Keratinocyte (primary cell): Measurements from ENCODE around the gene FBLN1. TPM values are rescaled to one million over a fixed set of nuclear protein-coding genes. Genes with fewer than 3 reads are reported as not detected.
A peak's percentile ranks its signal among the peaks of the same experiment; 100 is the strongest.

Experiments used
- DNase-seq: peaks from one replicate; pipeline ENCODE4 v3.0.0-alpha.2; 2011; ENCODE audit warnings: low read depth, missing footprints, low spot score
- FAIRE-seq: peaks from 2 replicates; lab custom pipeline; 2011; peaks lifted over from hg19 to GRCh38; lab: Jason Lieb, UNC
- H2AFZ ChIP-seq: 2 replicates; pipeline ENCODE4 v1.6.0; 2012; ENCODE audit warnings: low read length, control low read depth, inconsistent platforms; ENCODE audit not compliant: control insufficient read depth
- H3K27ac ChIP-seq: 2 replicates; pipeline ENCODE4 v1.5.1; 2011; ENCODE audit warnings: low read length; ENCODE audit not compliant: control insufficient read depth, insufficient read depth
- H3K27me3 ChIP-seq: 3 replicates; pipeline ENCODE4 v1.6.0; 2011; ENCODE audit warnings: low read length; ENCODE audit not compliant: control insufficient read depth, insufficient read depth; ENCODE audit errors: extremely low read depth
- H3K36me3 ChIP-seq, 2 experiments: 2 replicates in 1 of 2; 3 replicates in 1 of 2; pipeline ENCODE4 v1.5.1; 2011; ENCODE audit warnings: low read length in 2 of 2, mild to moderate bottlenecking in 1 of 2; ENCODE audit not compliant: control insufficient read depth in 2 of 2, insufficient read depth in 2 of 2; ENCODE audit errors: extremely low read depth in 1 of 2
- H3K4me1 ChIP-seq: 3 replicates; pipeline ENCODE4 v1.5.1; 2011; ENCODE audit warnings: low read length; ENCODE audit not compliant: control insufficient read depth, insufficient read depth; ENCODE audit errors: extremely low read depth
- H3K4me2 ChIP-seq: 3 replicates; pipeline ENCODE4 v1.6.0; 2011; ENCODE audit warnings: low read depth, low read length; ENCODE audit not compliant: control insufficient read depth, insufficient read depth; ENCODE audit errors: extremely low read depth
- H3K4me3 ChIP-seq, 3 experiments: fragments of 200-600 bp in 1 of 3; sonication (generic) in 1 of 3; 2 replicates in 2 of 3; 3 replicates in 1 of 3; pipeline ENCODE4 v1.5.1; 2011 to 2016; ENCODE audit warnings: low read length in 3 of 3, mild to moderate bottlenecking in 3 of 3, control low read depth in 2 of 3, inconsistent platforms in 1 of 3, low read depth in 1 of 3, mixed read lengths in 1 of 3, mixed run types in 1 of 3, moderate library complexity in 1 of 3; ENCODE audit not compliant: control insufficient read depth in 2 of 3, insufficient read depth in 2 of 3; ENCODE audit errors: extremely low read depth in 1 of 3
- H3K79me2 ChIP-seq: 2 replicates; pipeline ENCODE4 v1.6.0; 2012; ENCODE audit warnings: low read length; ENCODE audit not compliant: control insufficient read depth, insufficient read depth
- H3K9ac ChIP-seq: 3 replicates; pipeline ENCODE4 v1.6.0; 2011; ENCODE audit warnings: low read length; ENCODE audit not compliant: control insufficient read depth, insufficient read depth; ENCODE audit errors: extremely low read depth
- H3K9me1 ChIP-seq: 3 replicates; pipeline ENCODE4 v1.6.0; 2011; ENCODE audit warnings: low read length; ENCODE audit not compliant: control insufficient read depth, insufficient read depth; ENCODE audit errors: extremely low read depth
- H3K9me3 ChIP-seq: 2 replicates; pipeline ENCODE4 v1.5.1; 2012; ENCODE audit warnings: low read depth, low read length; ENCODE audit not compliant: control insufficient read depth
- H4K20me1 ChIP-seq: 3 replicates; pipeline ENCODE4 v1.6.0; 2011; ENCODE audit warnings: low read length; ENCODE audit not compliant: control insufficient read depth, insufficient read depth; ENCODE audit errors: extremely low read depth
- CTCF ChIP-seq, 3 experiments: IDR thresholded peaks in 1 of 3; conservative IDR thresholded peaks in 1 of 3; optimal IDR thresholded peaks in 1 of 3; 2 replicates in 2 of 3; 3 replicates in 1 of 3; pipeline versions ENCODE3 to v1.5.1; 2011; ENCODE audit warnings: low read length in 3 of 3, mild to moderate bottlenecking in 3 of 3, moderate library complexity in 2 of 3, control low read depth in 1 of 3, inconsistent platforms in 1 of 3; ENCODE audit not compliant: insufficient read depth in 2 of 3; ENCODE audit errors: extremely low read depth in 1 of 3
- EZH2 ChIP-seq: IDR thresholded peaks from one replicate; pipeline ENCODE4 v1.6.1; 2012; ENCODE audit warnings: inconsistent platforms, mild to moderate bottlenecking, low read length, moderate library complexity
- dilution Hi-C: fragments of 300-500 bp; cut with MboI; formaldehyde crosslinking; loops from one replicate; pipeline ENCODE4 v1.7.0; 2020; ENCODE audit warnings: low sequenced_read_pairs; ENCODE audit not compliant: extremely low pct_ligation_motif_present
- polyA plus RNA-seq, 5 experiments: library from polyadenylated mRNA; depleted of rRNA in 3 of 5; stranded (reverse) in 3 of 5; stranded (forward) in 1 of 5; unstranded in 1 of 5; fragments of >200 nt; gene quantifications; 1 replicate in 1 of 5; 2 replicates in 3 of 5; 3 replicates in 1 of 5; pipeline versions ENCODE4 v1.2.1 to v1.2.3, GENCODE V29; 2011 to 2012; ENCODE audit warnings: missing spikeins in 2 of 5, low read depth in 1 of 5, low replicate concordance in 1 of 5

The FBLN1 gene
- polyA plus RNA-seq, 1 donor (not counting 4 experiments of a cell fraction or from before 2014, with no cell fraction given), result 13.7 TPM

GRCh38 chr22:45549762-45550378, 47.2 kb downstream of the FBLN1 start:
- no peak for DNase-seq
- Histone ChIP-seq H3K9me3 (no peaks in the 10 kb centered on the region), H3K4me2 (peak overlapping the region; percentile 75), H3K79me2 (no peaks in the 10 kb centered on the region), H3K4me3 (peak overlapping the region in 1 of 3 experiments; percentile 40), H4K20me1 (no peaks in the 10 kb centered on the region), H2AFZ (peak overlapping the region; percentile 21), H3K36me3 (peaks cover 0 to 4% of the 10 kb centered on the region in 2 experiments), H3K4me1 (peaks cover 43% of the 10 kb centered on the region), H3K9ac (peak overlapping the region; percentile 82), H3K9me1 (no peaks in the 10 kb centered on the region), H3K27ac (peak overlapping the region; percentile 95), H3K27me3 (no peaks in the 10 kb centered on the region)
- dilution Hi-C loops, result no loop called here
- TF ChIP-seq CTCF (optimal IDR thresholded peaks at IDR 0.05 in 1 of 3, IDR thresholded peaks at IDR 0.05 in 1 of 3, conservative IDR thresholded peaks at IDR 0.05 in 1 of 3; ENCODE audit: extremely low read depth in 1 of 3, insufficient read depth in 2 of 3, low read length in 3 of 3) (no peak), EZH2 (no peak)
- peak; percentile 64 for FAIRE-seq

- H3K4me2 ChIP-seq, result no peak overlapping the region
- H3K9ac ChIP-seq, result no peak overlapping the region
- H3K4me1 ChIP-seq, result peaks cover 43% of the 10 kb centered on the region
- H3K4me3 ChIP-seq, result no peak overlapping the region
- TF ChIP-seq CTCF (optimal IDR thresholded peaks at IDR 0.05 in 1 of 3, IDR thresholded peaks at IDR 0.05 in 1 of 3, conservative IDR thresholded peaks at IDR 0.05 in 1 of 3; ENCODE audit: extremely low read depth in 1 of 3, insufficient read depth in 2 of 3, low read length in 3 of 3) (no peak), EZH2 (no peak)
- H3K9me3 ChIP-seq, result no peaks in the 10 kb centered on the region
- no peak for FAIRE-seq
- H3K79me2 ChIP-seq, result no peaks in the 10 kb centered on the region
- no peak overlapping the region for H3K27ac ChIP-seq
- H4K20me1 ChIP-seq, result no peaks in the 10 kb centered on the region
- H3K9me1 ChIP-seq, result no peaks in the 10 kb centered on the region
- dilution Hi-C loops, result no loop called here
- H3K27me3 ChIP-seq, result no peaks in the 10 kb centered on the region
- H2AFZ ChIP-seq, result no peak overlapping the region
- H3K36me3 ChIP-seq, result peaks cover 0 to 4% of the 10 kb centered on the region in 2 experiments
- DNase-seq, result no peak
Measured at GRCh38 chr22:45550416-45550815, 47.7 kb downstream of the FBLN1 start.
